HG03159 (cell line): ENCODE data around the gene LAYN.

Experiments used
- ATAC-seq: cut with Tn5 transposase; IDR thresholded peaks from one replicate; pipeline ENCODE4 v1.9.1; 2021; ENCODE audit warnings: mild to moderate bottlenecking, moderate library complexity; ENCODE audit not compliant: unreplicated experiment

The LAYN gene

DNA sequence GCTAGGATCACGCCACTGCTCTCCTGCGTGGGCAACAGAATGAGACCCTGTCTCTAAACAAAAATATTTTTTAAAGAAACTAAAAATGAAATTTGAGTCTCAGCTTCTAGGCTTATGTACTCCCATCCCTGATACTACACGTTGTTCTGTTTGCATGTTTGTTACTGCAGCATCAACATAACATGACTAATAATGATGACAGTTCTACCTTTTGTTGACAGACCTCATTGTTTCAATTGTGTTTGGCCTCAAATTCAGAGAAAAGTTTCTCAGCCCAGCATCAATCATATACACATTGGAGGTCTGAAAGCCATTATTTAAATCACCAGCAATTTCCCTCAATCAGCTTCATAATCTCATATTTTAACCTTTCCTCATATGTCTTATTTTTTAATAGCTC lies 20.8 kb downstream of the LAYN start:
- ATAC-seq = no peak

DNA sequence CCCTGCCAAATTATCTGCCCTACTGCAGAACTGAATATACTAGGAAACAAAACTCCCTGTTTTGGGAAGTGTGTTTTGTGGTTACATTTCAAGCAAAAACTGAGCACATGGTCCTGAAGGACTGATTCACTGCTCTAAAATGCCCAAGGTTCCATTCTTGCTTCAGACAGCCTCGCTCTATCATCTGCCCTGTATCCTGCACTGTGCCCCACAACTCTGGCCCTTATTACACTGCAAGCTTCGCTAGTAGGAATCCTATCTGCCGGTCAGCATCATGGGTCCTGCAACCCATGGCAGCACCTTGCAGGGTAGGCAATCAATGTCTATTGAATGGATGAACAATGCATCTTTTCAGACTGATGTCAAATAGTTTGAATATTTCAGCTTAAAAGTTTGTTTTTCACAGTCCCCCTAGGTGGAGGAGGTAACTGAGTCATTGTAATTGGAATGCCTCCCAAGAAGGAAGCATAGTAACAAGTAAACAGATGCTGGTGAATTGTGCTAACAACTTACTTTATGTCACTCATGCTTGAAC lies 21.3 kb downstream of the LAYN start:
- no peak for ATAC-seq

DNA sequence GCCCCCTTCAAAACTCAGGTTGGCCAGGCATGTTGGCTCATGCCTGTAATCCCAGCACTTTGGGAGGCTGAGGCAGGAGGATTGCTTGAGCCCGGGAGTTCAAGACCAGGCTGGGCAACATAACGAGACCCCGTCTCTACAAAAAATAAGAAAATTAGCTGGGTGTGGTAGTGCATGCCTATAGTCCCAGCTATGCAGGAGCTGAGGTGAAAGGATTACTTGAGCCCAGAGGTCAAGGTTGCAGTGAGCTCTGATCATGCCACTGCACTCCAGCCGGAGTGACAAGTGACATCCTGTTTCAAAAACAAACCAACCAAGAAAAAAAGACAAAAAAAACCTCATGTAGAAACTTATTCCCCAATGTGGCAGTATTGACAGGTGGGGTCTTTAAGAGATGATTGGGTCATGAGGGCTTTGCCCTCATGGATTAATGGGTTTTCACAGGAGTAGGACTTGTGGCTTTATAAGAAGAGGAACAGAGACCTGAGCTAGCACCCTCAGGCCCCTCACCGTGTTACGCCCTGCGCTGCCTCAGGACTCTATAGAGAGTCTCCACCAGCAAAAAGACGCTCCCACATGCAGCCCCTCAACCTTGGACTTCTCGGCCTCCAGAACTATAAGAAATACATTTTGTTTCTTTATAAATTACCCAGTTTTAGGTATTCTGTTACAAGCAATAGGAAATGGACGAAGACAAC lies 22.3 kb downstream of the LAYN start:
- no peak for ATAC-seq

DNA sequence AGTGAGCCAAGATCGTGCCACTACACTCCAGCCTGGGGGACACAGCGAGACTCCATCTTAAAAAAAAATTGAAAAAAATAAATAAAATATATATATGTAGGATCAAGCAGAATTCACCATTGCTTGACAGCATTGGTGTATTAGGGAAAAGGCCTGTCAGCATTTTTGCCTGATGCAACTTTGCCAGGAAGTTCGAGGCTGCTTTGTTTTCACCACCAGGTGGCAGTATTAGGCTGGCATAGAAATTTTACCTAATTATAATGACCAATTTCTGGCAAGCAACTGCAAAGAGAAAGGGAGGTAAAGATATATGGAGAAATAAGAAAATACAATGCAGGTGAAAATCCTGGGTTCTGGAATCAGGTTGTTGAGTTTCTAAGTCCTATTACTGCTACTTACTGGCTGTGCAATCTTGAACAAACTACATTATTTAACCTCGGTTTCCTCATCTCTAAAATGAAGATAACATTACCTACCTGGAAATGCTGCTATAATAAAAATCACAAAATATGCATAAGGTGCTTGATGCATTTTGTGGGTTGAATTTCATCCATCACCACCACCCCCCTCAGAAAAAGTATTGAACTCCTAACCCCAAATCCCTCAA lies 24.7 kb downstream of the LAYN start:
- no peak for ATAC-seq

DNA sequence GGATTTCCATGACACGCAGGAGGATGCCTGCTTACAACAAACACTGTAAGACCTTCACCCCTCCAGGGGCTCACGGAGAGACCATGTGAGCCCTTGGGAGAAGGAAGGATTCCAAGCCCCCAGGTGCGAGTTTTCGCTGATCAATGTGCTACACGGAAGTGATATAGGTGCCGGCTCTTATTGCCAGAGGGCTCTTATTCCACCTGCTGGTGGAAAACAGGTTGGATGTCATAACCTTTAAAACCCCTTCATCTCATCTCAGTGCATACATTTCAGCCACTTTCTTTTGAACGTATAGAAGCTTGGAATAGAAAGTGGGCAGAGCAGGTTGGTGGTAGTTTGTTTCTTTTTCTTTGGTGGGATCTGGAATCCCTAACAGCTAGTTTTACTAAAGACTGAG lies 25.8 kb downstream of the LAYN start:
- ATAC-seq = no peak

DNA sequence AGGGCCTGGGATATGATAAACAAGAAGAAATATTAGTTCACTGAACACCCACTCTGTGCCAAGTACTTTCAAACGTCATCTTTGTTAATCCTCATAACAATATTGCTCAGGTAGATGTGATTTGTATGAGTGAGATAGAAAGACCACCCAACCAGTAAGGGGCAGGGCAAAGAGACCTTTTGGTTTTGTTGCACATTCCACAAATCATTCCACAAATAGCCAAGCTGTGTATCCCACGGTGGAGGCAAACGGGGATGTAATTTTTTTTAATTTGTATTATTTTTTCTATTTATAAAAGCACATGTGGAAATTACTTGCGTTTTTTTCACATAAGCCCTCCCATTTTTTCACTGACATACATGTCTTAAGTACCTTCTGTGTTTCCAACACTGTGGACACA lies 29.0 kb downstream of the LAYN start:
- ATAC-seq = no peak

DNA sequence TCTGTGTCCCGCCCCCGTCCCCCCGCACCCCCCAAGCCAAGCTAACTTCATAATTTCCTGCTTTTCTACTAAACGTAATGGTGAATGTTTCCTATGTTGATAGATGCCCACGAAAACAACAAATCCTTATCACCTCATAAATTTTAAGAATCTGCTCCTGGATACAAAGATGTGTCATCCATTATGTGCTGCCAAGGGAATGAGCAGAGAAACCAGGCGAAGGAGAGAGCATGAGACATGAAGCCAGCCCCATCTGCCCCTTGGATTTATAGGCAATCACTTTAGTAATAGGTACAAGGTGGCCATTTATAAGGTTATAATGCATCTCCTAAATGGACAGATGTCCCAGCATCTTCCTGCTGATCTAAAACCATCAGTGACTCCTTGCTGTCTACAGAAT lies 30.3 kb downstream of the LAYN start:
- ATAC-seq = no peak

DNA sequence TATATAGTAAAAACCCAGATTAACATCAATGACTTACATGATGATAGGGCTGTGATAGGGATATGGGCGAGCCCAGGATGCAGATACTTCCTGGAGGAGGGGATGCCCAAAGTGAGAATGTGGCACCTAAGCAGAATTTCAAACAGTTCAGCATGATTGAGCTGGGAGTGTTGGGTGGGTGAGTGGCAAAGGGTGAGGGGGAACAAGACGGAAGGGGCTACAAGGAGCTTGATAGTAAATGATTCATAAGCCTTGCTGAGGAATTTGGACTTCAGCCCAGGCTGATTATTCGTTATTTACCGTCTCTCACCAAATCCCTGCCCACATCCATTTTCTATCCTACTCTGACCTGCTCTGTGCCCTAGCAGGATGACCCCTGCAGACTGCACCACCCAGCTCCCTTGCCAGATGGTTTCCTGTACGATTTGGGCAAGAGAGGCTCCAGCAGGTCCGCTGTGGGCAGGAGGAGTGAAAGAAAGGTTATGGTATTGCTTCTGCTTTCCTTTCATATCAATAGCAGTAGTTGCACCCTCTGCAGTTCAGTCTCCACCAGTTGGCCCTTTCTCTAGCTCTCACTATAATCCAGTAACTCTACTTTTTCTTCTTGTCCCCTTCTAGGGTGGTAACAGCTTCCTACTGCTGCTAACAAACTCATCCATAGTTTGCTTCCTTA lies 31.4 kb downstream of the LAYN start:
- ATAC-seq = no peak

DNA sequence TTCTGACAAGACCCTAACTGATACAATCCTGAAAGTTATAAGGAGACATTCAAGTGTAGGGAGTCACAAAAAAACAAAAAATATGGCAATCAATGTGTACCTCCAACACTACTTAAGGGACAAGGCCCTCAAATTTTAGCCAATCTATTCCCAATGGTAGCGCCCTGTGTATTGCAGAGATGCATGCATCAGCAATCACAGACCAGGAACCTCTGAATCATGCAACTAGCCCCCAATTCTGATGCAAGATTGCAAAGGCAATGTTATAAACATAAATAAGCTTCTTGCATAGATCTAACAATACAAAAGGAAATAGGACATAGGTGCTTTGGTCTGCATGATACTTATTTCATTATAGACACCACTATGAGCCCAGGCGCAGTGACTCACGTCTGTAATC lies 32.1 kb downstream of the LAYN start:
- ATAC-seq = no peak

DNA sequence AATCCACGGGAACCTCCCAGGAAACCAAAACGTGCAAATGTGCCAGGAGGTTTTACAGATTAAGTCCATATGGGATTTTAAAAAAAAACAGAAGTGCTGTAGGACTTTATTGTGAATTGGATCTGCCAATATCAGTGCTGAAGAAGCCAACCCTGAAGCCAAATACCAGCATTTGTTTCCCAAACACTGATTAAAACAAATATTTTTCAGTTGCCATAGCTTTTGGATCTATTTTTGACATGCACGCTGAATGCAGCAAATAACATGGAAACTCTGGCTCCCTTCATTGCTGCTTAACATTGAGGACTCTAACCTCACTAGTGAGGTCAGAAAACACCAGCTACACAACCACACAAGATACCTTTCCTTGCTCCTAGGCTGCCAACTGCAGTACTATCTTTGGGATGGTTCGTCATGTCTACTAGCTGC lies 33.3 kb downstream of the LAYN start:
- ATAC-seq = no peak

DNA sequence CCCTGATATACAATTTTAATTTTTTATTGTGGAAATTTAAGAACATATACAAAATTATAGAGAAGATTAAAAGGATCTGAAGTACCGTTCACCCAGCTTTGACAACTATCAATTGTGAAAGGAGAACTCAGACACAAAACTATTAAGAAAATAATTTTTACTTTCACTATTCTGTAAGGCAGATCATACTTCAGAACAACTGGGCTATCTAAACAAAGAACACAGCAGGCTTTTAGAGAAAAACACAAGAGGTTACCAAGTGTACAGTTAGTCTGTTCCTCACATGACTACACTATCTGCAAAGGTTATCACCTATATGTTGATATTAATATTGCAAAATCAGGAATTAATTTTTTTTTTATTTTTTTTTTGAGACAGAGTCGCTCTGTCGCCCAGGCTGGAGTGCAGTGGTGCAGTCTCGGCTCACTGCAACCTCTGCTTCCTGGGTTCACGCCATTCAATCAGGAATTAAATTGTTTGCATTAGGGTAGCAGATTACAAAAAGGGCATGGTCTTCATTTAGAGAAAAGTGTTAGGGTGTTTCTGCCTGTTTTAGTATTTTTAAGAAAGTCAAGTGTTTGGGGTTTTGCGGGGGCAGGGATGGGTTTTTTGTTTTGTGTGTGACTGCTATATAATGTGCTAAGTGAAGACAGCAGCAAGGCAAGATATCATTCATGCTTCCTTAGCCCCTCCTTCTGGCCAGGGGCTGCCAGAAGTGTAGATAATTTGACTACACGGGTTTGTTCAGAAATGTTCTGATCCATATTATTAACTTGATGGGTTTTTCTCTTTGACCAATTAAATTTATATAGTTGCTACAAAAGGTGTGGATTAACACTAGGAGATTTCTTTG lies 34.1 kb downstream of the LAYN start:
- no peak for ATAC-seq

DNA sequence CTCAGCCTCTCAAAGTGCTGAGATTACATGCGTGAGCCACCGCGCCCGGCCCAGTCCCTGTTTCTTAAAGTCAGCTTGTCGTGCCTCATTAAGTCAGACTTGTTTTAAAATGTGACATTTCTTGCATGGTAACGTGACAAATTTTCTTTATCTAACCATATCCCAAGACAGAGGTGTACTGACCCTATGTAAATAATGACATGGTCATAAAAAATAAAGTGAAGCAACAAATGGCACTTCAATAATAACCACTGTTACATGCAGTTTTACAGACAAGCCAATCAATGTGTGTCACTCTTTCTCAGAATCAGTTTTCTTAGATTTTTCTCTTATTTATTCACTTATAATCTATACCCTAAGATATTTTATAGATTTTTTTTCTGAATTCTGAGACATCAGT lies 35.2 kb downstream of the LAYN start:
- no peak for ATAC-seq

DNA sequence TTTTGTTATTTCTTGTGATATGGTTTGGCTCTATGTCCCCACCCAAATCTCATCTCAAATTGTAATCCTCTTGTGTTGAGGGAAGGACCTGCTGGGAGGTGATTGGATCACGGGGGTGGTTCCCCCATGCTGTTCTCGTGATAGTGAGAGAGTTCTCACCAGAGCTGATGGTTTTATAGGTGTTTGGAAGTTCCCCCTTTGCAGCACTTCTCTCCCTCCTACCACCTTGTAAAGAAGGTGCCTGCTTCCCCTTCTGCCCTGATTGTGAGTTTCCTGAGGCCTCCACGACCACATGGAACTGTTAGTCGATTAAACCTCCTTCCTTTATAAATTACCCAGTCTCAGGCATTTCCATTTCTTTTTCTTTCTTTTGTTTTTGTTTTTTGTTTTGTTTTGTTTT lies 37.3 kb downstream of the LAYN start:
- no peak for ATAC-seq

DNA sequence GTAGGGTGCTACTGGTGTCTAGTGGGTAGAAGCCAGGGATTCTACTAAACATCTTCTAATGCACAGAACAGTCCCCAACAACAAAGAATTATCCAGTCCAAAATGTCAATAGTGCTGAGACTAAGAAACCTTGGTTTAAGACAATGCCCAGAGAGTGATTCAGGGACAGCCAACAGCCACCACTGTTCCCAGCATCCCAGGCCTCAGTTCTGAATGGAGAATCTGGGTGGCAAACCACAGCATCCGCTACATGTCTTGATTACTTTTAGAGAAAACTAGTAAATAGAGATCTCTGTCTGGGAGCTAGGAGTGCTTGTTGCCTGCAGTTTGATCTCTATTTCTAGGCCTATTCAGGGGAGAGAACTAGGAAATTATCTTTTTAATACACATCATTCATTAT lies 40.8 kb downstream of the LAYN start:
- no peak for ATAC-seq

DNA sequence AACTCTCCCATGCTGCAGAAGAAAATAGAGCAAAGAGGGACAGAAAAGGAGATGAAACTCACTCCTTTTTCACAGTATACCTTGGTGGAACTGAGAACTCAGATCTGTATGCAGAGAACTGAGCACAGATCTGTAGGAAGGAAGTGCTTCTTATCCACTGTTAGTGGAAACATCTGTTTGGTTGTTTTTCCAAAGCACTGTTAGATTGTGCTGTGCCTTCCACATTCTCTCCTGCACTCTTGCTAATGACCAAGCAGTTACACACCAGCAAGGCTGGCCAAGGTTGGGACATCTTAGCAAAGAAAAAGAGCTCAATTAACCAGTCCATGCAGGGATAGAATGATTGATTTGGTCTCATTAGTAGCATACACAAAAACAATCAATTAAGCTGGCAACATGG lies 41.6 kb downstream of the LAYN start:
- ATAC-seq = no peak

DNA sequence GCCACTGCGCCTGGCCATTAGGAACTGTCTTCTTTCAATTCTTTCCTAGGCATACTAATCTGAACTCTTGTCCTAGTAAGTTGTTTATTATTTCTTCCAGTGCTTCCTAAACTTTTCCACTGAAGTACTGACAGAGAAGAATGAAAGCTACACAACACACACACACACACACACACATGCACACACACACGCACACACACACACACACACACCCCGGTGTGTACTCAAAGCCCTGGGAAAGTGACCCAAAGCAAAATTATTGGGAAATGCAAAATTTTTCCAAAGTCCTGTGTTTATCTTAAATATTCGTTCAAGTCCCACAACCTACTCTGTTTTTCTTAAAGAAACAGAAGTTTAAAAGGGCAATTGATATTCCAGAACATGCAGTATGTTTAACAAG lies 42.4 kb downstream of the LAYN start:
- no peak for ATAC-seq

DNA sequence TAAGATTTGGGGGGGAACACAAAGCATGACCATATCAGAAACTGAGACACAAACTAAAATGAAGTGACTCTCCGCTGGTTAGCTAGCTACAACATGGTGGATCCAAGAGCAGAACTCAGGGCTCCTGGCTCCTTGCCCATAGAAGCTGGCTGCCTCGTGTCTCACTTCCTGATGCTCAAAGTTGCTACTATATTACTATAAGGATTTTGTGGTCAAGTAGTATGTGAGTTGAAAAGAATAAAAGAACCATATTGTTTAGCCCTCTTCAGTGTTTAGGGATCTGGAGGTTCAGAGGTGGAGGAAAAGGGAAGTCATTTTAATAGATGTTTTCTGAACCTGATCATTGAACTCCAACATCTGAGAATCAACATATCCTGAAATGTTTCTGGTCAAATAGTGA lies 44.9 kb downstream of the LAYN start:
- no peak for ATAC-seq

DNA sequence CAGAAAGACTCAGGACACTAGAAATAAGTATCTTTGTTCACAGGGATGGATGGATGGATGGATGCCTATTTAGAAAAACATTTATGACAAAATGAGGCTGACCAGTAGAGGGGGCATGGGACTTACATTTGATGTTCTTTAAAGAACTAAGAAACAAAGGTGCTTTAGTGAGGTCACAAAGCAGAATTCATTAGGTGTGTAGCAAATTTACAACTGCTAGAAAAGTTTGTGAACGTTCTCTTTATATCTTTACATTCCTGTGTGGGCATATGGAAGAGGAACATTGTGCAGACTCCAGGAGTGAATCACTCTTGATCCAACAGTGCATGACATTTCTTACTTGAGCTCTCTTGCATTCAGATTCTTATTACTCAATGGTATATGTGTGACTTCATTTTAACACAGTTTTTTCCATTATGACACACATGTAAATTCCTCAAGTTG lies 45.9 kb downstream of the LAYN start:
- no peak for ATAC-seq

DNA sequence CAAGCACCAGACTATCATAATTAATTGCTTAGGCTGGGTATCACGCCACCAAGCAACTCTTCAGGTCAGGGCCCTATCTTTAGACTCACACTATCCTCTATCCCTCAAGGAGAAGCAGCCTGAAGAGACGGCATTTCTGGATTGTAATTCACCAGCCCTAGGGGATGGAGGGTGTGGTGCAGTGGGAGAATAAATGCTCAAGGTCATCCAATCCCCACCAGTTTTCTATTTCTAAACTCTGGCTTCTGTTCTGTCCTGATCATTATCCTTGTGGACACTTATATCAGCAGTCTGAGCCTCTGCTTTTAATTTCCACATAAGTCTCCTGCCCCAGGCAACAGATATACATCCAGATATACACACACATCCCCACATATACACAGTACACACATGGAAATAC lies 48.6 kb downstream of the LAYN start:
- ATAC-seq = no peak

DNA sequence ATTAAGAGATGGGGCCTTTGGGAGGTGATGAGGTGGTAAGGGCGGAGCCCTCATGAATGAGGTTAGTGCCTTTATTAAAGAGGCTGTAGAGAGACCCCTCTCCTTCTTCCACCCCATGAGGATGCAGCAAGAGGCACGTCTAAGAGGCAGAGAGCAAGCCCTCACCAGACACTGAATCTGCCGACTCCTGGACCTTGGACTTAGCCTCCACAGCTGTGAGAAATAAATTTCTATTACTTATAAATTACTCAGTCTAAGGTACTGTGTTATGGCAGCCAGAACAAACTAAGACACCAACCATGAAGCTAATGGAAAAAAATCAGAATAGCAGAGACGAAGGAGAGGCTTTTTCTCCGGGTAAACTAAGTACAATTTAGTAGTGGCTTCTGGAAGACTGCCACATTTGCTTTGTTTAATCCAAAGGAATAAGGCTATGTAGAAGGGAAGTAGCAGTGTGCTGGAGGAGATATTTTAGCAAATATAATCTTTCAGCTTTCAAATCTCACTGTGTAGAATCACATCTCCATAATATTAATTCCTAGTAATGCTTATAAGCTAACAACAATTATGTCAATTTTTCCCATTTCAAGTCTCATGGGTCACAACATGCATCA lies 49.5 kb downstream of the LAYN start:
- ATAC-seq = no peak
